DMS 273 treated with DMSO at 0.1 percent for 48 hours (cell line): ENCODE results near the gene PDS5A.
"Not testable (repeated sequence)": the region's sequence is repeated elsewhere in the genome, so short reads cannot be mapped to it uniquely, and the experiment has no call there.

ENCODE experiments used
- DNase-seq: peaks from one replicate; lab custom pipeline; 2025; lab: John Stamatoyannopoulos, UW

The PDS5A gene, protein sequence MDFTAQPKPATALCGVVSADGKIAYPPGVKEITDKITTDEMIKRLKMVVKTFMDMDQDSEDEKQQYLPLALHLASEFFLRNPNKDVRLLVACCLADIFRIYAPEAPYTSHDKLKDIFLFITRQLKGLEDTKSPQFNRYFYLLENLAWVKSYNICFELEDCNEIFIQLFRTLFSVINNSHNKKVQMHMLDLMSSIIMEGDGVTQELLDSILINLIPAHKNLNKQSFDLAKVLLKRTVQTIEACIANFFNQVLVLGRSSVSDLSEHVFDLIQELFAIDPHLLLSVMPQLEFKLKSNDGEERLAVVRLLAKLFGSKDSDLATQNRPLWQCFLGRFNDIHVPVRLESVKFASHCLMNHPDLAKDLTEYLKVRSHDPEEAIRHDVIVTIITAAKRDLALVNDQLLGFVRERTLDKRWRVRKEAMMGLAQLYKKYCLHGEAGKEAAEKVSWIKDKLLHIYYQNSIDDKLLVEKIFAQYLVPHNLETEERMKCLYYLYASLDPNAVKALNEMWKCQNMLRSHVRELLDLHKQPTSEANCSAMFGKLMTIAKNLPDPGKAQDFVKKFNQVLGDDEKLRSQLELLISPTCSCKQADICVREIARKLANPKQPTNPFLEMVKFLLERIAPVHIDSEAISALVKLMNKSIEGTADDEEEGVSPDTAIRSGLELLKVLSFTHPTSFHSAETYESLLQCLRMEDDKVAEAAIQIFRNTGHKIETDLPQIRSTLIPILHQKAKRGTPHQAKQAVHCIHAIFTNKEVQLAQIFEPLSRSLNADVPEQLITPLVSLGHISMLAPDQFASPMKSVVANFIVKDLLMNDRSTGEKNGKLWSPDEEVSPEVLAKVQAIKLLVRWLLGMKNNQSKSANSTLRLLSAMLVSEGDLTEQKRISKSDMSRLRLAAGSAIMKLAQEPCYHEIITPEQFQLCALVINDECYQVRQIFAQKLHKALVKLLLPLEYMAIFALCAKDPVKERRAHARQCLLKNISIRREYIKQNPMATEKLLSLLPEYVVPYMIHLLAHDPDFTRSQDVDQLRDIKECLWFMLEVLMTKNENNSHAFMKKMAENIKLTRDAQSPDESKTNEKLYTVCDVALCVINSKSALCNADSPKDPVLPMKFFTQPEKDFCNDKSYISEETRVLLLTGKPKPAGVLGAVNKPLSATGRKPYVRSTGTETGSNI (N-terminal part only)

DNA sequence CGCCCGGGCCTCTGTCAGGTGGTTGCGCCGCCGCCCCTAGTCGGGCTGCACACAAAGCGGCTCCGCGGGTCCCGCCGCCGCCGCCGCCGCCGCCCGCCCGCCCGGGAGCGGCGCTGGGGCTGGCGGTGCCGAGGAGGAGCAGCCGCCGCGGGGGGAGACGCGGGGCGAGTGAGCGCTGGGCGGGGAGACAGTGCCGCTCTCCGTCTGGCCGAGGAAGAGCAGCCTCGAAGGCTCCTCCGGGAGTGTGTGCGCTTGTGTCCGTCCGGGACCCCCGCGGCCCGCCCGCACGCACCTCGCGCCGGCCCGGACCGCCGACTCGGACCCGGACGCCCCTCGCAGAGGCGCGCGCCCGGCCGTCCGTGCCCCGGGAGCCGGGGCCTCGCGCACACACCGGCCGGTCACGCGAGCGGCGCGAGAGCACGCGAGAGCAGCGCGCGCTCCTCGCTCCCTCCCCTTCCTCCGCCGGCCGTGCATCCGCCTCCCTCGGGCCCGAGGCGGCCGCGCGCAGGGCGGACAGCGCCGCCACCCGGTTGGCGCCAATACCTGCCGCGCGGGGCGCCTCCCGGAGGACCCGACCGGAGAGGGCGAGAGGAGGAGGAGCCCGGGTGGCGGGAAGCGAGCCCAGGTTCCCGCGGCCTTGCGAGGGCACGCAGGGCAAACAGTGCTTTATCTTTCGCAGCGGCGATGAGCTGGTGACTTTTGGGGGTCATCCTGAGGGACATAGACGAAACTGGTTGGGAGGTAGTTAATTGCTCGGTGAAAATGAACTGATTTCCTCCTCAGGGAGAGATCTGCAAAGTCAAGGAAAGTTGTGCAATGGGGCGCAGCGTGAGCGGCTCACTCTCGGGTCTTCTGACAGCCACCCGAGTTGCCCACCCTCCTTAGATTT is at the start of gene PDS5A:
TSS of gene PDS5A (minus strand) at position 423 of the 889 bp plus-strand sequence. CDS start 1,334 bp downstream, outside the sequence.
- peak; percentile 55 for DNase-seq

DNA sequence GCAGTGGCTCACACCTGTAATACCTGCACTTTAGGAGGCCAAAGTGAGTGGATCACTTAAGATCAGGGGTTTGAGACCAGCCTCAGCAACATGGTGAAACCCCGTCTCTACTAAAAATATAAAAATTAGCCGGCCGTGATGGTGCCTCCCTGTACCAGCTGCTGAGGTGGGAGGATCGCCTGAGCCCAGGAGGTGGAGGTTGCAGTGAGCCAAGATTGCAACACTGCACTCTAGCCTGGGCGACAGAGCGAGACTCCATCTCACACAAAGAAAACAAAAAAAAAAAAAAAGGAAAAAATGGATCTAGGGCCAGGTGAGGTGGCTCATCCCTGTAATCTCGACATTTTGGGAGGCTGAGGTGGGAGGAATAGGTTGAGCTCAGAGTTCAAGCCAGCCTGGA is 46.3 kb upstream of the PDS5A start:
- DNase-seq, result not testable (repeated sequence)

DNA sequence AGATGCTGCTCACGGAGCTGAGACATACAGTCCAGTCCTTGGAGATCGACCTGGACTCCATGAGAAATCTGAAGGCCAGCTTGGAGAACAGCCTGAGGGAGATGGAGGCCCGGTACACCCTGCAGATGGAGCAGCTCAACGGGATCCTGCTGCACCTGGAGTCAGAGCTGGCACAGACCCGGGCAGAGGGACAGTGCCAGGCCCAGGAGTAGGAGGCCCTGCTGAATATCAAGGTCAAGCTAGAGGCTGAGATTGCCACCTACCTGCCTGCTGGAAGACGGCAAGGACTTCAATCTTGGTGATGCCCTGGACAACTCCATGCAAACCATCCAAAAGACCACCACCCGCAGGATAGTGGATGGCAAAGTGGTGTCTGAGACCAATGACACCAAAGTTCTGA is 43.4 kb upstream of the PDS5A start:
- DNase-seq, result not testable (repeated sequence)

DNA sequence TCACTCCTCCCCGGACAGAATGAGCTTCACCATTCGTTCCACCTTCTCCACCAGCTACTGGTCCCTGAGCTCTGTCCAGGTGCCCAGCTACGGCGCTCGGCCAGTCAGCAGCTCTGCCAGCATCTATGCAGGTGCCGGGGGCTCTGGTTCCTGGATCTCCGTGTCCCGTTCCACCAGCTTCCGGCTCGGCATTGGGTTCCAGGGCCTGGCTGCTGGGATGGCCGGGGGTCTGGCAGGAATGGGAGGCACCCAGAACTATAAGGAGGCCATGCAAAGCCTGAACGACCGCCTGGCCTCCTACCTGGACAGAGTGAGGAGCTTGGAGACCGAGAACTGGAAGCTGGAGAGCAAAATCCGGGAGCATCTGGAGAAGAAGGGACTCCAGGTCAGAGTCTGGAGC is 42.5 kb upstream of the PDS5A start:
- DNase-seq, result no peak

DNA sequence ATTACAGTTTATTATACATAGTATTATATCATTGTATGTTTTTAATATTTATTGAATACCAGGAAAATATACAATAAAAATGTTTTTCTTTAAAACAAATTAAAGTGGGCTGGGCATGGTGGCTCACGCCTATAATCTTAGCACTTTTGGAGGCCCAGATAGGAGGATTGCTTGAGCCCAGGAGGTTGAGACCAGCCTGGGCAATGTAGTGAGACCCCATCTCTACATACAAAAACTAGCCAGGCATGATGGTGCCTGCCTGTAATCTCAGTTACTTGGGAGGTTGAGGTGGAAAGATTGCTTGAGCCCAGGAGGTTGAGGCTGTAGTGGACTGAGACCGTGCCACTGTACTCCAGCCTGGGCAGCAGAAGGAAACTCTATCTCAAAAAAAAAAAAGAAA is 38.3 kb upstream of the PDS5A start:
- no peak for DNase-seq

DNA sequence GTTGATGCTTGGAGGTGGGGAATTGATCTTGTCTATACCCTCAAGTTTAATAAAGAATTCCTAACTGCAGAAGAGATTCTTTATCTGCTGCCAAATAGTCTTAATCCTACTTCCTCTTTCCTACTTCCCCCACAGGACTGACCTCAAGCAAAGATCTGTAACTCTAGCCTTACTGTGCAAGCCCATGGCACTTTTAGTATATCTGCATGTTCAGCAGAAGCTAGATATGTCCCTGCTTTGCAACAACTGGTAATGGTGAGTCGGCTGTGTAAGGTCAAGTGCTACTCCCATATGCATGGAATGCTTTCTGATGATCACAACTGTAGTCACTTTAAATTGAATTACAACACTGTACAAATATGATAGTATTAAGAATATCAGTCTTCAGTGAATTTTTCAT is 26.3 kb upstream of the PDS5A start:
- no peak for DNase-seq

DNA sequence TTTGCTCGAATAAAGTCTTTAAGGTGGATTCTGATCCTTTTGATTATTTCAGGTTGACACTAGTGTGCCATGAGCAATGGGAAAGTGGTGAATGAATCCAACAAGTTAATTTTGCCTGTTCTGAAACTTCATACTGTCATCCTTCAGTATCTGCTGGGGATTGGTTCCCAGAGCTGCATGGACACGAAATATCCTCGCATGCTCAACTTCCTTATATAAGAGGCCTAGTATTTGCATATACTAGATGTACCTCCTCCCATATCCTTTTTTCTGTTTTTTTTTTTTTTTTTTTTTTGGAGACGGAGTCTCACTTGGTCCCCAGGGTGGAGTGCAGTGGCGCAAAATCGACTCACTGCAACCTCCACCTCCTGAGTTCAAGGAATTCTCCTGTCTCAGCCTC is 23.0 kb upstream of the PDS5A start:
- DNase-seq, result no peak

DNA sequence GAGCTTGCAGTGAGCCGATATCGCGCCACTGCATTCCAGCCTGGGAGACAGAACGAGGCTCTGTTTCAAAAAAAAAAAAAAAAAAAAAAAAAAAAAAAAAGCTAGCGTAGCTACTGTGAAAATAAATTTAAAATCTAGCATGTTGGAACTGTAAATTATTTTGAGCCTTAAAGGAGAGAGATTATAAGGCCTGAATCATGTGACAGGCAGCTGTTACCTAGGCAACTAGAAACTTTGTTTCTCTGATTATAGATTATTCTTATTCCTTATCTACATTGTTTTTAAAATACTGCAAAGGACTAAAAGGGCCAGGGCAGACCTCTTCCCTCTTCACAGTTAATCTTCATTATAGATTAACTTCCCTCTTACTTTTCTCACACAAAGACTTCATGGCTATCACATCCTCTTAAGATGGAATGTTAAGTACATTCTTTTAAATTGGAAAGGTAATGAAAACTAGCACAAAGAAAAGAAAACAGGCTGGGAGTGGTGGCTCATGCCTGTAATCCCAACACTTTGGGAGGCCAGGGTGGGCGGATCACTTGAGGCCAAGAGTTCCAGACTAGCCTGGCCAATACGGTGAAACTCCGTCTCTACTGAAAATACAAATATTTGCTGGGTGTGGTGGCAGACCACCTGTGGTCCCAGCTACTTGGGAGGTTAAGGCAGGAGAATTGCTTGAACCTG is 21.1 kb upstream of the PDS5A start:
- no peak for DNase-seq

DNA sequence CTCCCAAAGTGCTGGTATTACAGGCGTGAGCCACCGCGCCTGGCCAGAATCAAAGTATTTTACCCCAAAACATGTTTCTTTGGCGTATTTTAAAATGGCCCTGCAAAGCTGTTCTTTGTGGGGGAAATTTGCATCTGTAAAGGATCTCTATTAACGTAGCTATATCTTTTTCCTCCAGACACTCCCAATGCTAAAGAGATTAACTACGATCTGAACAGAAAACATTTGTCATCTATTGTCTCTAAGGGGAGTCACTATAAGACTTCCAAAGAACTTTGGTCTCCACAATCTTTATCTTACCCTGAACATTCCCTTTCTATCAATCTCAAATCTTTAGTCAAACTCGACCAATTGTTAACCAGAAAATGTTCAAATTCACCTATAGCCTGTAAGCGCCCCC is 19.1 kb upstream of the PDS5A start:
- no peak for DNase-seq

DNA sequence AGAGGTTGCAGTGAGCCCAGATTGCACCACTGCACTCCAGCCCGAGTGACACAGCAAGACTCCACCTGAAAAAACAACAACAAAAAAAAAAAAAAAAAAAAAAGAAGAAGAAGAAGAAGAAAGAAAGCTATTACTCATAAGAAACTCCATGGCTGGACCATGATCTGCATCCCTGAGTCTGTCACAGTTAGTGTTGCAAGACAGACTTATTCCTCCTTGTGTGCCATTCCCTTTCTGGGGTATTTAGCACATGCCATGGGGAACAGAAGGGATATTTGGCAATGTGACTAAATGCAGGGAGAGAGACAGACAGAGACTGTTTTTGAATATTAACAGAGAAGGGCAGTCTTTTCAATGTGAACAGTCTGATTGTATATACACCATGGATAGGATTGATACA is 16.7 kb upstream of the PDS5A start:
- DNase-seq, result no peak

DNA sequence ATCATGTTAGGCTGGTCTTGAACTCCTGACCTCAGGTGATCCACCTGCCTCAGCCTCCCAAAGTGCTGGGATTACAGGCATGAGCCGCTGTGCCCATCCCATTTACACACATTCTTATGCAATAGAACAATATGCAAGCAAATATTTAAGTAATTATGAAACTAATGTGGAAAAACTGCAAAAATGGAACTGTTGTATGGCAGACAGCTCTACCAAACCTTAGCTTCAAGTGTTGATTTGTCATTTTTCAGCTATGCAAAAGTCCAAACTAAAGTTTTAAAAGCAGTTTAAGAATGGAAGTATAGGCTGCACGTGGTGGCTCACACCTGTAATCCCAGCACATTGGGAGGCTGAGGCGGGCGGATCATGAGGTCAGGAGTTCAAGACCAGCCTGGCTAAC is 11.7 kb upstream of the PDS5A start:
- not testable (repeated sequence) for DNase-seq

DNA sequence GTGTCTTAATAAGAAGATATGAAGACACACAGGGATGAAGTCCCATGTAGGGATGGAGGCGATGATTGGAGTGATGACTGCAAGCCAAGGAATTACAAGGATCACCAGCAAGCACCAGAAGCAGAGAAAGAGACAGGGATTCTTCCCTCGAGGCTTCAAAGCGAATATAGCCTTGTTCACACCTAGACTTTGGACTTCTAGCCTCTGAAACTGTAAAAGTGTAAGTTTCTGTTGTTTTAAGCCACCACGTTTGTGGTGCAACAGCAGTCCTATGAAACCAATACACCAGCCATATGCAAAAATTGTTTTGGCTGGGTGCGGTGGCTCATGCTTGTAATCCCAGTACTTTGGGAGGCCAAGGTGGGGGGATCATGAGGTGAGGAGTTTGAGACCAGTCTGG is 9.8 kb upstream of the PDS5A start:
- no peak for DNase-seq

DNA sequence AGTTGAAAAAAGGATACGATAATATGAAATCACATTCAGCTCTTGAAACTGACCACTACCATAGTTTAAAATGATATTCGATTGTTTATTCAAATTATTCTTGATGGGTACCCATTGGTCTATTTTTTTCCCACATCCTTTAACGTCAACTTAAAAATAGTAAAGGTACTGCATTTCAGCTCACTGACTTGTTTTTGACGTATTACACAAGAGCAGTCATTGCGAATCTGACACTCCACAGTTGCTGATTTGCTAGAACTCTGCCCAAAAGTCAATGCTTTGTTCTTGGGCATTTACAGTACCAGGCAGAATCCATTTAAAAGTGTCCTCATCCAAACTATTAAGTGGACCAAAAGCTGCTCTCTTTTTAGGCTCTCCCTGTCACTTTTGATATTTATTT is 1.2 kb upstream of the PDS5A start:
- DNase-seq, result no peak

DNA sequence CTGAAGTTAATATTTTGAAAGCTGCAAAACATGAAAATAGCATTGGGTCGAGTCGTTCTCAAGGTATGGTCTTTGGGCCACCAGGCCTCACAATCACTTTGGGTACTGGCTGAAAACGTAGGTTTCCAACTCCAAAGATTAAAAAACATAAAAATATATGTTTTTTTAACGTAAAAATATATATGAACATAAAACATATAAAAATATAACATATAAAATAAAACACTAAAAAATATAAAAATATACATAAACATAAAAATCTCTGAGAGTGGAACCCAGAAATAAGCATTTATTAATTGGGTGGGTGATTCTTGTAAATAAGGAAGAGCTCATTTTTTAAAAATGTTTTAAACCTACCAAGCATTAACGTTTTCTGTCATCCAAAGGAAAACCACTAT is 666 bp upstream of the PDS5A start:
- no peak for DNase-seq

DNA sequence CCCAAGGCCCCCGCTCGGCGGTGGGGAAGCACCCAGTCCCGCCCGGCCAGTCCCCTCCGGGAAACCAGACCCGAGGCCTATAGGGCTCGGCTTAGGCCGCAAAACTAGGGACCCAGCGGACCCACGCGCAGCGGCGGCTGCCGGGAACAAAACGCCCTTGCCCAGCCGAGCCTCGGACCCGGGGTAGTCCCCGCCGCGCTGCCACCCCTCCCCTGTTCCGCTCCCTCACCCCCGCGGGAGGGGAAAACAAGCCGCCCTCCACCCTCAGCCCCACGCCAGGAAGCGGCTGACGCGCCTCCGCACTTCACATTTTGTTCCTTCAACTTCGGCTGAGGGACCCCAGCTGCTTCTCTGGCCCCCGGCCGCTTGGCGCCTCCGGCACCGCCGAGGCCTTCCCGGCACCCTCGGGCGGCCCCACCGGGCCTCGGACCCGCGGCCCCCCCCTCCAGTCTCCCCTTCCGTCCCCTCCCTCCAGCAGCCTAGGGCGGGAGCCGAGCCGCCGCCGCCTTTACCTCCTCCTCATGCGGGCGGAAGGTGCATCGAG is 694 bp downstream of the PDS5A start:
- no peak for DNase-seq

DNA sequence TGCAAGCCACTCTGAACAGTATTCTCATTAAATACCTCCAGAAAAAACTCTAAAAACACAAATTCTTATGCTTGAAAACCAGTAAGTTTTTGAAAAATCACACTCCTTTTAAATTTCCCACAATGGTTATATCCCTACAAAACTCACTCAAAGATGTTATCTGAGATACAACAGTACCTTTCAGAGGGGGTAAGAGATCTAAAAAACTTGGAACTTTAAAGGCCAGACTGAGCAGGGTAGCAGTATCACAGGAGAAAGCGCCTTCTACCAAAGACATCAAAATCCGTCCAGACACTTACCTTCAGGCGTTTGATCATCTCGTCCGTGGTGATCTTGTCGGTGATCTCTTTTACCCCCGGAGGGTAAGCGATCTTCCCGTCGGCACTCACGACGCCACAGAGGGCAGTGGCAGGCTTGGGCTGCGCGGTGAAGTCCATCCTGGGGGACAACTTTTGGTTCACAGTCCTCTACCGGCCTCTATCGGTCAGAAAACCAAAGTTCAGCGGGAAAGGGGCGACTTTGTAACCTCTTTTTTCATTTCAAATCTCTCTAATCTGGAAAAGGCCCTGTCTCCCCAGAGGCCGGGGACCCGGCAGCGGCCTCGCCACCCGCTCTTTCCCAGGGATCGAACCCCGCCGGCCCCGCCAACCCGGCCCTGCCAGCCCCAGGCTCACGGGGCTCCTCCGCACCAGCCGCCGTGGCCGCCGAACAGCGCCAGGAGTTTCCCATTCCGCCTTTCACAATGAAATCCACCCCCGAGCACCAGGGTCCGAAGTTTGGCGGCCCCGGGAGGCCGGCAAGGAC is 1.4 kb downstream of the PDS5A start:
- DNase-seq, result peak; percentile 48

DNA sequence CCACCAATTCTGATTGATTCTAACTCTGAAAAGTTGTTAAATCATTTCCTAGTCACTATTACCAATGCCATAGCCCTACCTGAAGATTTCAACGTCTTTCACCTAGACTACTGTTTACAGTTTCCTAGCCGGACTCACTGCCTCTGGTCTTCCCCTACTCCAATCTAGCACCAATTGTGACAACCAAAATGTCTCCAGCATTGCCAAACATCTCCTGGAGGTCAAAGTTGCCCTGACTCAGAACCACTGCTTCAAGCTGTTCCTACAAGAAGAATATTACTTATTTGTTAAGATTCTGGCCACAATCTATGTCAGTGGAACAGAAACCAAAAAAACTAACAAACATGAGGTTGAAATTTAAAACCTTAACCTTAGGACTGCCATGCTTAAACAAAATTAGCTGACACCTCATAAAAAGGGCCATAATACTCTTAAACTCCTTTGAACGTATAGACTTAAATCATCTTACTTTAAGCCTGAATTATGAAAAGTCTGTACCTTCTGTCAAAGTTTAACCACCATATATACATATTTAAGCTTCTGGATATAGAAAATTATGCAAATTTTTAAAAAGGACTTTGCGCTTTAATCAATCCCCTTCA is 2.1 kb downstream of the PDS5A start:
- DNase-seq, result no peak

DNA sequence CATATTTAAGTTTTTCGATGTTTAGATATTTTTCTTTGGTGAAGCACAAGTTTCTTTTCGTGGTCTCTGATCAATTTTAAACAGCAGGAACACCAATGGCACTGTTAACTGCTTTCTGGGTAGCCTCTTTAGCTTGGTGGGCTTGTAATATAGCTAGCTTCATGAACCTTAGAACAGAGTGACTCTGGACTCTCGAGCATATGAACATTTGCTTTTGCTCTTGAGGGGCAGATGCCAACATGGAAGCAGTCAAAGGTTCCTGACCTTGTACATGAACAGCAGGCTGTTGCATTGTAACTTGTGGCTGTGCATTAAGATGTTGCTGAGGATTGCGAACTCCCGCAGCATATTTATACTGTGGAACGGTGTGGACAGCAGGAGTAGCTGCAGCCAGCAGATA is 4.7 kb downstream of the PDS5A start:
- DNase-seq, result not testable (repeated sequence)
